Stimulated activated CD8-positive, alpha-beta memory T cell treated with anti-CD3 and anti-CD28 coated beads, Interleukin-15, amount 100 ng/mL, for 48 hours (primary cell): ENCODE data around the gene TRABD.
A peak's percentile ranks its signal among the peaks of the same experiment; 100 is the strongest.

ENCODE experiments used
- DNase-seq, 2 donors: peaks; one replicate each; pipeline ENCODE4 v3.0.0-alpha.2; 2020; ENCODE audit warnings: low read depth in 2 of 2

The TRABD gene

DNA sequence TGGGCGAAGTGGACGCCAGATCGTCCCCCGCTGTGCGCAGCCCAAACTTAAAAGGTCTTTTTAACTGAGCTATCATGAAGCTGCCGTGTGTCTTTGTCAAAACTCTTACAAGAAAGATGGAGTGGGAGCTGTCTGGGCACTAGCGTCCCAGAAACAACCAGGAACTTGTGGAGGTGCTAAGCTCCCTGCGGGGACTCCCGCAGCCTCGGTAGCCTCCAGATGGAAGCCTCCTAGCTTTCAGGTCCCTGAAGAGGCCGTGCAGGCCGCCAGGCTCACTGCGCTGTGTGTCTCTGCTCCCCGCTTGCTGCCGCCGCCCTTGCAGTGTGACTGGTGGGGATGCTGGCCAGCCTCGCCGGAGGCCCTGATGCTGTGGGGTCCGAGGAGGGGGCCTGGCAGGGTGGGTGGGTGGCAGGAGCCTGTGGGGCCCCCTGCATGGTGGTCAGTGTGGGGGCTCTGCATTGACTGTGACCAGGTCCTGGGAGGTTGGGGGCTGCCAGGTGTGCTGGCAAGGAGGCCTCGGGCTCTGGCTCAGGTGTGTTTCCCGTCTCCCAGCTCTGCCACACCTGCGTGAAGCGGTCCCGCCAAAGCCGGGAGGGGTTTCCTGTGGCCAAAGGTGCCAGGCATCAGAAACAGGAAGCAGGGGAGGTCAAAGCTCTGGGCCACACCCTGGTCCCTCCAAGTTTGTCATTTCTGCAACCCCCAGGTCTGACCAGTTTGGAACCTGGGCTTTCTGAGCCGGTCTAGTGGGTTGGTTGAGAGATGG, 1.2 kb downstream of the TRABD start:
- no peak for DNase-seq

DNA sequence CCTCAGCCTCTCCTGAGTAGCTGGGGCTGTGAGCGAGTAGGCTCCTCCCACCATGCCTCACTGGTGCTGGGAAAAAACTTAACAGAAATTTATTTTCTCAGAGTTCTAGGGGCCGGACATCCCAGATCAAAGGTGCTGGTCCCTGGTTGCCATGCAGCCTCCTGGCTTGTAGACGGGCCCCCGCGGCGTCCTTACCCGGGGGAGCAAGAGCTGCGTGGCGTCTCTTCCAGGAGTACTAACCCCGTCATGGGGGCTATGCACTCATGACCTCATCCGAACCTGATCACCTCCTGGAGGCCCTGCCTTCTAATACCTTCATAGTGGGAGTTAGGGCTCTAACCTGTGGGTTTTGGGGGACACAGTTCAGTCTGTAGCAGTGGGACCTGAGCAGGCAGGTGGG, 2.6 kb downstream of the TRABD start:
- DNase-seq = no peak

DNA sequence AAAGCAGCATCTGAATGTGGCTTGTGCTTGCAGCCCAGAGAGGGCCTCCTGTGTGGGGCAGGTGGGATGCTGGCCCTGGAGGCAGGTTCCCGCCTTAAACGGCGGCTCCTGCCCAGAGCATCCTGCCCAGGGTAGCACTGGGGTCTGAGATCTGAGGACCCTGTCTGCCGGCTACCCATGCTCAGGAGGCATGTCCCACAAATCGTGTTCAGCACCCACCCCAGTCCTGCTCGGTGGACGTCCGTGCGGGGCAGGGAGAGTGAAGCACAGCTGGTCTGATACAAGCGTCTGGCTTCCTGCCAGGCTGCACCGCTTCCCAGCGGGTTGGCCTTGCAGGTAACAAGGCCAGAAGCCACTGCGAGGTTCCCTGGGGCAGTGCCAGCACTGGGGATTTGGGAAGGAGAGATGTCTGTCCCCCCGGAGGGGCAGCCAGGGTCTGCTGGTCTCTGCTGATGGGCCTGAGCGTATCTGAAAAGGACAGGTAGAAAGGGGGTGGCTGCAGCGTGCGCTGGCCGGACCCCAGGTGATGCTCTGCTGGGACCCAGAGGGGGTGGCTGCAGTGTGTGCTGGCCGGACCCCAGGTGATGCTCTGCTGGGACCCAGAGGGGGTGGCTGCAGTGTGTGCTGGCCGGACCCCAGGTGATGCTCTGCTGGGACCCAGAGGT, 3.6 kb downstream of the TRABD start:
- DNase-seq = no peak

DNA sequence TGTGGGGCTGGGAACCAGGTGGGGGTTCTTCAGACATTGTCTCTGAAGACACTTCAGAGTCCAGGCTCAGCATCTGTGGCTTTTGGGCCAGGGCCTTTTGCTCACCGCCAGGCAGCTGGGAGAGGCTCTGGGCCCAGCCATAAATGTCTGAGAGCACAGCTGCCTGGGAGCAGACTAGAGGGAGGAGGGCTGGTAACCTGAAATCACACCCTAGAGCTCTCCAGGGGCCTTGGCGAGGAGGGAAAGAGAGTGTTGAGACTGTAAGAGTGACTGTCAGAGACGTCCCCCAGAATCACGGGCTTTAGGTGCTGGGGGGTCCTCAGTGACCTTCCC, 4.1 kb downstream of the TRABD start:
- DNase-seq = no peak

DNA sequence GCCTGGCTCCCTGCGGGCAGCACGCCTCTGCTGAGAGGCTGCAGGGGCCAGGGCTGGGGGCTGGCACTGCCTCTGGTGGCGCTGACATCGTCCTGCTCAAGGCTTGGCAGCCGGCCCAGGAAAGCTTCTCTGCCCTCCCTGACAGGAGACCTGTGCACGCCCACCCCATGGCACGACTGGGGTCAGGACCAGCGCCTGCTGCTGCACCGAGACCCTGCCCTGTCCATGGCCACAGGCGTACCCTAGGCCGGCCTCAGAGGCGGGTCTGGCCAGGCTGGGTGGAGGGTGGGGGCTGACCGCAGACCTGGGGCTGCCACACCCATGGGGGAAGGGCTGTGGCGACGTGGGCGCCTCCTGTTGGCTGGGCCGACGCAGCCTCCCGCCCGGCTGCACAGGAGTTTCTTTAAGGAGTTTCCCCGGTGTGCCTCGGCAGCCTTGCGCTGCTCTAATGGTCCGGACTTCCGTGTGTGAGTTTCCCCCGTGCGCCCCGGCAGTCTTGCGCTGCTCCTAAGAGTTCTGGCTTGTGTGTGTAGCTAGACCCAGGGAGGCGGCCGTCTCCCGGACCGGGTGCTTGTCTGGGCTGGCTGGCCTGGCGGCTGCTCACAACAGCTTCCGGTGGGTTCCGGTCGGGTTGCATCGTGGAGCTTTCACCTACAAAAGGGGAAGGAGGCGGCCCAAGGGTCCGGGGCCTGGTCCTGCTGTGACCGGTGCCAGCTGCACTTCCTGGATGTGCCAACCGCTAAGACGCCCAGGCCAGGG, 4.6 kb downstream of the TRABD start:
- DNase-seq = peak; percentile 68 to 74

DNA sequence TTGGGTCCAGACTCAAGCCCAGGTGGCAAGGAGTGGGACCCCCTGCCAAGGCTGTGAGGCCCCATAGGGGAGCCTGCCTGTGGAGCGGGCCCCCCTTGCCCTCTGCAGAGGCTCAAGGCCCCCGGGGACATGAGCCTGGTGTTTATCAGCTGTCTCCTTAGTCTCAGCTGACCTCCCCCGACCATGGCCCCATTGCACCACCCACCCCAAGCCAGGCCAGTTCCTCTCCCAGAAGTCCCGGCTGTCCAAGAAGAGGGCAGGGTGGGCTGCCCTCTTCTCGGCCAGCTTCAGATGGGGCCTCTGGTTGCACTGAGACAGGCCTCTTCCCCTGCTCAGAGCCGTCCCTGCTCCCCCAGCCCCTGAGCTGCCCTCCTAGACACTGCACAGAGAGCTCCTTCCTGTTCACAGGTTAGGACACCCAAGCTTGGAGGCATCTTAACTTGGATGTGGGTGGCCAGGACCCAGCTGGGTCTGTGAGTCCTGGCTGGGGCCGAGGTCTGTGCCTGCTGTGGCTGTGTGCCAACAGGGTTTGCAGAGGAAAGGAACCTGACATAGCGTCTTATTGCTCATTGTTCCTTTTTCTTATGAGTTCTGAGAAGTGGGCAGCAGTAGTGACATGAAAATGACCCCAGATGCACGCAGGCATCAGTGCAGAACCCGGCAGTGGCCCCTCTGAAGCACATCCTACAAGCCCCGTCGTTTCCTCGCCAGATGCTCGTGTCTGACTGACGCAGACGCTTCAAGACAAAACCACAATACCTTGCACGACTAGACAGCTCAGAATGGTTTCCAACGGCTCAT, 5.4 kb downstream of the TRABD start:
- DNase-seq = peak; percentile 64 to 67

DNA sequence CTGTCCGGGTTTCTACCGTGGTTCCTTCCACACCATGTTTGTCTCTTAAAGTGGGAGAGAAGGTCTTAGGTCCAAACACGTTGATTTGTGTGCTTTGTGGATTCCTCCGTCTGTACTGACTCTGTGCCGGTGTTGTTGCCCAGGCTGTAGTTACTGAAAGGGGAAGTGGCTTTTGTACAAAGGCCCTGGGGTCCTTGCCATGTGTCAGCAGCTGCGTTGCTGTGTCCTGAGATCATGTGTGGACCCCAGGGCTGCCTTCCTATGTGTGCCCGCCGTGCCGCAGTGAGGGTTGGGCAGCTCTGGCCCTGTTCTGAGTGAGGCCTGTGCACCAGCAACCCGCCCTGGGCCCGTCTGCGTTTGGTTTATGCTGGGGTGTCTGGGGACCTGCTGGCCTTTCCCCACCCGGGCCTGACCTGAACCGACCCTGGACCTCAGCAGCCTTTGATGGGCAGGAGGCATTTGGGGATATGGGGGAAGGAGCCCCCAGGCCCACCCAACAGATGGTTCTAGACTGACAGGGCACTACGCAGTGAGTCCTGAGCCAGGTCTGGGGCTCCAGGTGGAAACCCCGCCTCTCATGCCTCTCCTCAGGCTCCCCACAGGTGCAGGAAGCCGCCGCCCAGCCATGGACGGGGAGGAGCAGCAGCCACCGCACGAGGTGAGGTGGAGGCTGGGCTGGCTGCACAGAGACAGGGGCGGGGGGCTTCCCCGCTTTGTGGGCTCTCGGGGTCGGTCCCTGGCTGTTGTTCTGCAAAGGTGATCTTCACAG, 6.9 kb downstream of the TRABD start:
- no peak for DNase-seq

DNA sequence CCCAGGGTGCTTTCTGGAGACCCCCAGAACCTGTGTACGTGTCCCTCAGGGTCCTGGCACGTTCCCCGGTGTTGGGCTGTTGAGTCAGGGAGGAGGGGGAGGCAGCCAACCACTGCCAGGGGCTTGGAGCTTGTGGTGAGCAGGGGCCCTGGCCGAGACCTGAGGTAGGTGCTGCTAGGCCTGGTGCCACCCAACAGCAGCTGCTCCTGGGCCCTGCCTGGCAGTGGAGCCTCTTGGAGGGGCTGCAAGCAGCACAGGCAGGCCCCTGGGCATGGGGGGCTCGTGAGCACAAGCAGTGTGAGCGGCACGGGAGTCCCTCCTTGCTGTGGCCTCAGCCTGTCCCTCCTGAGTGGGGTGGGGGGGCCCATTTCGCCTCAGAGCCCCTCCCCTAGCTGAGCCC, 7.9 kb downstream of the TRABD start:
- no peak for DNase-seq

DNA sequence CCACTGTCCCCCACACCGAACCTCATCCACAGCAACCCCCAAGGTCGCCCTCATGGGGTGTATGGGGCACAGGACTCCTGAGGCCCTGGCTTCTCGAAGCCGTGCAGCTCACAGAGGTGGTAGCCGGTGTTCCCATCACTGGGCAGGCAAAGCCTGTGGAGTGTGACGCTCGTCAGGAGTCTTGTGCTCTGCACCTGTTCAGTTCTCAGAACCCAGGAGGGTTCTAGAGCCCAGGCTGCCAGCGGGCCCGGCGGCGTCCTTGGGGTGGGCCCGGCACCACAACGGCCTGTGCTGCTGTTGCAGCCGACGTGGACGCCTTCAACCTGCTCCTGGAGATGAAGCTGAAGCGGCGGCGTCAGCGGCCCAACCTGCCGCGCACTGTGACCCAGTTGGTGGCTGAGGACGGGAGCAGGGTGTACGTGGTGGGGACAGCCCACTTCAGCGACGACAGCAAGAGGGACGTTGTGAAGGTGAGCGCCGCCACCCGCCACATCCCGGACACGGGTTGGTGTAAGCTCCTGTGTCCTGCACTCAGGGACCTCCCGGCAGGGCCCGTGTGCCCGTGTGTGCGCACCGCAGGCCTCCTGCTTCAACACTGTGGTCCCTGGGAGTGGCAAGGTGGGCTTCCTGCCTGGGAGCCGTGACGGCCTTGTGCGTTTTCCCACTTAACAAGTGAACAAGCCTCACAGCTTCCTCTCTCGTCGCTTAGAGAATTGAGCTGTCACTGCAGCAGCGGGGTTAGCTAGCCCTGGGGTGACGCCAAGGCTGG, 8.5 kb downstream of the TRABD start:
- no peak for DNase-seq

DNA sequence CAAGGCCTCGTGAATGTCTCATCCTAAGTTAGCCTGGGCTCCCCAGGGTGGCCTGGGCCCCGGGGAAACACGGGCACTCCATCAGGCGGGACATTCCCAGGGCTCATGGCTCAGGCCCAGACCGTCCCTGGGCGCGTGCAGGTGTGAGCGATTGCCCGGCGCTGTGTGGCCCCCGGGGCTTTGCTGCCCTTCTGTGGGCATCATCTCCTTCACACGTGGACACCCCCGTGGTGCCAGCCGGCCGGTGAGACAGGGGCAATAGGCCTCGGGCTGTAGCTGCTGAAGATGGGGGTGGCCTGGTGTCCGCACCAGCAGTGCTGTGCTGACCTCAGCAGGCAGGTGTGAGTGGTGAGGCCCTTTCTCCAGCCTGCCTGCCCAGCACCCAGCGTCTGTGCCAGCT, 10.5 kb downstream of the TRABD start:
- DNase-seq = no peak

DNA sequence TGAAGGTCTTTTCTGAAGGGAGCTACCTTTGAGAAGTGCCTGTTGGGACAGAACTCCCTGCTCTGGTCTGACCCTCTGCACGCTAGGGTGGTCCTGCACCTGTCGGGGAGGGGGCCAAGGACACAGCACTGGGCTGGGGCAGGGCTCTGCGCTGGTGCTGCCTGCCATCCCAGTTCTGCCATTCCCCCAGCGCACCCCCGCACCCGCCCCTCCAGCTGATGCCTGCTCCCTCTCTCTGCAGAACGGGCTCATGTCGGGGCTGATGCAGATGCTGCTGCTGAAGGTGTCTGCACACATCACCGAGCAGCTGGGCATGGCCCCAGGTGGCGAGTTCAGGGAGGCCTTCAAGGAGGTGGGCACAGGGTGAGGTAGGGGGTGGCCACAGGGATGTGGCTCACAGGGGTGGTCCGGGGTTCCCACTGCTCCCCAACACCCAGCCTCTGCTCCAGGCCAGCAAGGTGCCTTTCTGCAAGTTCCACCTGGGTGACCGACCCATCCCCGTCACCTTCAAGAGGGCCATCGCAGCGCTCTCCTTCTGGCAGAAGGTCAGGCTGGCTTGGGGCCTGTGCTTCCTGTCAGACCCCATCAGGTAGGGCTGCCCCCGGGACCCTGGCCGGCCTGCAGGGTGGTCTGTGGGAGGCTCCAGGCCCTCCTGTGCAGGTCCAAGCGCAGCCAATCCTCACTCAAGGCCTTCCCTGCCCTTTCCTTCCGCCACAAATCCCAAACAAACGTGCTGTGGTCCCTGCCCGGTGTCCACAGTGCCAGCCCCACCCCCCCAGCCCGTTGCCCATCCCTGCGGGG, 11.5 kb downstream of the TRABD start:
- DNase-seq = no peak

DNA sequence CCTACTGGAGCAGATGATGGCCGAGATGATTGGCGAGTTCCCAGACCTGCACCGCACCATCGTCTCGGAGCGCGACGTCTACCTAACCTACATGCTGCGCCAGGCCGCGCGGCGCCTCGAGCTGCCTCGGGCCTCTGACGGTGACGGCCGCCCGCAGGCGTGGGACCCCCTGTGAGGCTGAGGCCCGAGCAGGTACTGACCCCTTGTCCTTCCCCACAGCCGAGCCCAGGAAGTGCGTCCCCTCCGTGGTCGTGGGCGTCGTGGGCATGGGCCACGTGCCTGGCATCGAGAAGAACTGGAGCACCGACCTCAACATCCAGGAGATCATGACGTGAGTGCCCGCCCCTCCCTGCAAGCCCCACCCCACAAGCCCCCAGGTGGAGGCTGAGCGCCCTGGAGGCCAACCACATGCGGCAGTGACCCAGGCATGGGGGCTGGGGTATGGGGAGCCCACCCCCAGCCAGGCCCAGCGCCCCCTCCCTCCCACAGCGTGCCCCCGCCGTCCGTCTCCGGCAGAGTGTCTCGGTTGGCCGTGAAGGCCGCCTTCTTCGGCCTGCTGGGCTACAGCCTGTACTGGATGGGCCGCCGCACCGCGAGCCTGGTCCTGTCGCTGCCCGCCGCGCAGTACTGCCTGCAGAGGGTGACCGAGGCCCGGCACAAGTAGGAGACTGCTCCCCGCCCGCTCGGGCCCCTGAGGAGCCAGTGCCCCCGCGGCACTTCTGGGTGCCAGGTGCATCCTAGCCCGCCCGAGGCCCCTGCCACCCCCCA, 12.3 kb downstream of the TRABD start:
- no peak for DNase-seq

DNA sequence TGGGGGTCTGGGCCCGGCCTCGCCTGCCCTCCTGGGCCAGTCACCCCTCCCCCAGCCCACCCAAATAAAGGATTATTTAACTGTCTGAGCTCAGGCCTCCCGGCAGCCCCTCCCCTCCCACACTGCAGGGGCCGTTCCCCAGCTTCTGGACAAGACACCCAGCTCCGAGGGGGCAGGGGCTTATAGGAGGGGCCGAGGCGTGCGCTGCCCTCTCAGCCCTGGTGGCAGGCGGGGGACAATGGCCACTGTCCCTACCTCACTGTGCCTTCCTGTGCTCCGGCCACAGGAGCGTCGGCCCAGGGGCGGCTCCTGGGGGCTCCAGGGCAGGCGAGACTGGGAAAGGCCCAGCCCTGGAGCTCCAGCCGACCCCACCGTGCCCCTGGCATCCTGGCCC, 12.9 kb downstream of the TRABD start:
- no peak for DNase-seq

DNA sequence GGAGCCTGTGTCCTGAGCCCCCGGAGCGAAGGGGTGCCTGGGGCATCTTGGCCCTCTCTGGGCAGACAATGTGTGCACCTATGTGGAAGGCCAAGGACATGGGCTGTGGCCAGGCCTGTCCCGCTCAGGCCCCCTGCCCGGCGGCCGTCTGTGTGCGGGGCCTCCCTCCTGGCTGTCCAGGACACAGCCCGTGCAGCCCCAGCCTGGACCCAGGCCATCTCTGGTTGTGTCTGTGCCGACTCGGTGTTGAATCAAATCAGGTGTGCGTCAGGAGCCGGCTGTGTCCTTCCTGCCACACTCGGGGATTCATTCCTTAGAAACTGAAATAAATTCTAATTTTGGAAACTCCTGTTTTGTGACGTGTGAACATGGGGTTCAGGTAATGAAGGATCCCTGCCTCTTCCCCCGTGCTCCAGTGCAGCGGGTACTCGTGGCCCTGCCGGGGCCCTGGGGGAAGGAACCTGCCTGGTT, 13.6 kb downstream of the TRABD start:
- DNase-seq = no peak

DNA sequence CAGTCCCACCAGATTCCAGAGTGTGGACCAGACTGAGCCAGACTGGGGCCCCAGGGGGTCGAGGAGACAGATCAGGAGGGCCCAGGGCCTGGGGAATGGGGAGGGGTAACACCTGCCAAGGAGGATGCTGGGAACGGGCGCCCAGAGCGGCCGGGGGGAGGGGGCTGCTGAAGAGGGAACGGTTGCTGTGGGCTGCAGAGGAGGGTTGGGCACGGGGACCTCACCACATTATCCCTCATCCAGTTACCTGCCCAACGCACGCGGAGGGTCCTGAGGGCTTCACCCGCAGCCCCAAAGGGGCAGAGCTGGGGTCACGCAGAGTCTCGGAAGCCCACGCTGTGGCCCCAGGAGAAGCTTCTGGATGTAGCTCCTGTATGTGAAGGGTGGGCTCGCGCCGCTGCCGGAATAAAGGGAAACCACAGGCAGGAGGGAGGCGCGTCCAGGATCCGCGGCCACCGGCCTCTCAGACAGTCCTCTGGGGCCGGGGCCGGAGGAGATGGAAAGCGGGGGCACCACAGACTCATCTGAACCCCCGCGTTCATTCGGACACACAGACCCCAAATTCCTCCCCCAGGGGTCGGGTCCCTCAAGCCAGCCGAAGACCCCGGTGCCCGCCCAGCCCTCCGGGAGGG, 14.2 kb downstream of the TRABD start:
- no peak for DNase-seq

DNA sequence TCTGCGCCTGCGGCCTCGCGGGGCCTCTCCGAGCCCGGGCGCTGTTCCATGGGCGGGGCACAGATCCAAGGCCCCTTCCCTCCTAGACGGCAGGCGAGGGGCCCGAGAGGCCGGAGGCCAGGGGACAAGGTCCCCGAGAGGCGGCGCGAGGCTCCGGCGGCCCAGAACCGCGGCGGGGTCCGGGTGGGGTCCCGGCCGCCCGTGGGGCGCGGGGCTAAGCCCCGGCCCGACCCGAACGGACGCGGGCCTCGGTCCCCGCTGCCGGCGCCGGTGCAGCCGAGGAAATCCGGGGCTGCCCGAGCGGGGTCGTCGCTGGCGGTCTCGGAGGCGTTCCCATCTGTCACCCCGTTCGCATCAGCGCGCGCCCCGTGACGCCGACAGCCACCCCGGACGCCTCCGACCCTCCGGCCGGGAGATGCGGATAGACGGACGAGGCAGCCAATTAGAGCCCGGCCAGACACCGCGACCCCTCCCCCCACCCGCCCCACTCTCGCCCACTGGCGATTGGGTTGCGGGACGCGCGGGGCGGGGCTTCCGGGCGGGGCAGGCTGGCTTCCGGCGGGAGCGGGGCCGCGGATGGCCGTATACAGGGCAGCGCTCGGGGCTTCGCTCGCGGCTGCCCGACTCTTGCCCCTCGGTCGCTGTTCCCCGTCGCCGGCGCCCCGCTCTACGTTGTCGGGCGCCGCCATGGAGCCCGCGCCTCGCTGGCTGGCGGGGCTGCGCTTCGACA, 14.9 kb downstream of the TRABD start, which contains the start of gene SELENOO:
SELENOO (plus strand) TSS at position 551 of the 730 bp plus-strand sequence; CDS start at position 577, 26 bp downstream.
- DNase-seq = peak; percentile 88 to 92
